ENCODE measurements around the gene ZNF710. TPM values are rescaled to one million over a fixed set of nuclear protein-coding genes. Genes with fewer than 3 reads are reported as not detected.
A peak's percentile ranks its signal among the peaks of the same experiment; 100 is the strongest.

ZNF710 gene
- total RNA-seq, 1 experiment from 2014 or later = 40.7 TPM

- Histone ChIP-seq H3K23ac (ENCODE audit: insufficient read length, low read depth, low read length) (no peak overlapping the region), H3K18ac (ENCODE audit: insufficient read length, low read depth, low read length) (no peak overlapping the region), H2AFZ (ENCODE audit: low read length) (no peak overlapping the region), H3K23me2 (ENCODE audit: insufficient read length, low read depth, low read length, poor library complexity, severe bottlenecking) (no peaks in the 10 kb centered on the region), H2BK12ac (ENCODE audit: insufficient read length, low read depth, low read length) (no peak overlapping the region), H2AK5ac (ENCODE audit: insufficient read length, low read length) (no peak overlapping the region), H2BK120ac (ENCODE audit: low read depth, low read length, poor library complexity, severe bottlenecking) (no peak overlapping the region), H3K9me3 (ENCODE audit: control insufficient read depth, low read depth, low read length) (no peaks in the 10 kb centered on the region), H2BK5ac (ENCODE audit: insufficient read length, low read length) (no peak overlapping the region), H4K20me1 (ENCODE audit: control insufficient read depth, insufficient read depth, insufficient read length) (no peaks in the 10 kb centered on the region), H2BK15ac (ENCODE audit: low read depth, low read length) (no peak overlapping the region), H3K4ac (ENCODE audit: low read depth, low read length) (no peak overlapping the region), H3K79me1 (ENCODE audit: insufficient read depth, low read depth, low read length, poor library complexity, severe bottlenecking) (no peaks in the 10 kb centered on the region), H2BK20ac (ENCODE audit: low read depth, low read length, poor library complexity, severe bottlenecking) (no peak overlapping the region), H3K79me2 (ENCODE audit: insufficient read depth, low read length) (no peaks in the 10 kb centered on the region), H3K56ac (ENCODE audit: insufficient read length, low read depth, low read length) (no peak overlapping the region), H3K4me1 (ENCODE audit: insufficient read depth, low read length) (no peaks in the 10 kb centered on the region; the same call in 1 of the 2 replicates), H3K14ac (ENCODE audit: insufficient read depth, low read length) (no peak overlapping the region), H3K9ac (ENCODE audit: extremely low read depth, insufficient read length, low read length) (no peak overlapping the region), H3K4me2 (ENCODE audit: insufficient read depth, insufficient read length, low read length) (no peak overlapping the region), H3T11ph (ENCODE audit: low read length) (no peak overlapping the region), H3K27me3 (ENCODE audit: insufficient read depth, low read length) (no peaks in the 10 kb centered on the region), H4K8ac (replicated peaks; ENCODE audit: insufficient read length, low read depth, low read length) (no peak overlapping the region), H4K5ac (ENCODE audit: insufficient read length, low read depth, low read length) (no peak overlapping the region), H3K27ac (ENCODE audit: insufficient read length, low read depth, low read length) (no peak overlapping the region), H4K91ac (ENCODE audit: insufficient read length, low read depth, low read length) (no peak overlapping the region)
- no peak for TF ChIP-seq CTCF (conservative IDR thresholded peaks at IDR 0.05)
- DNase-seq = no peak
- H3K27me3 Mint-ChIP-seq (ENCODE audit: low read depth) = no peaks in the 10 kb centered on the region
- WGBS (ENCODE audit: extremely low coverage, insufficient read length, low lambda C conversion rate) = no CpG with 5 or more reads among the region's 6 CpGs
- H3K4me3 Mint-ChIP-seq = no peak overlapping the region
- H3K36me3 Mint-ChIP-seq (ENCODE audit: insufficient read depth in 1 of 3, low read depth in 3 of 3) = peaks cover 0 to 4% (median 0%) of the 10 kb centered on the region in 3 experiments; a peak in 1 of 7 replicates
- H3K4me1 Mint-ChIP-seq = peaks cover 32 to 39% of the 10 kb centered on the region in 2 experiments
- no peaks in the 10 kb centered on the region; a peak in 1 of 5 replicates for H3K9me3 Mint-ChIP-seq
- peak overlapping the region in 2 of 3 experiments; percentile 28 to 49; a peak in 2 of 7 replicates for H3K27ac Mint-ChIP-seq
Observed at GRCh38 chr15:90022345-90022744, 21.2 kb downstream of the ZNF710 start.
